ENCODE results near the gene CERK. TPM values are rescaled to one million over a fixed set of nuclear protein-coding genes. Genes with fewer than 3 reads are reported as not detected.
A peak's percentile ranks its signal among the peaks of the same experiment; 100 is the strongest.

The CERK gene
- total RNA-seq, 1 donor from 2014 or later, result 102 TPM

GRCh38 chr22:46763051-46763705 lies 25.1 kb upstream of the CERK start:
- H3K36me3 Mint-ChIP-seq (ENCODE audit: low read depth), result peaks cover 4% of the 10 kb centered on the region
- H3K27me3 Mint-ChIP-seq (ENCODE audit: low read depth), result no peaks in the 10 kb centered on the region
- H3K9me3 Mint-ChIP-seq, result no peaks in the 10 kb centered on the region
- DNase-seq (ENCODE audit: low read depth, low spot score), result no peak
- peak overlapping the region; percentile 100 for H3K4me3 Mint-ChIP-seq
- H3K27ac Mint-ChIP-seq (ENCODE audit: unreplicated experiment), result peak overlapping the region; percentile 99
- H3K4me1 Mint-ChIP-seq, result peaks cover 47% of the 10 kb centered on the region
- no peak for TF ChIP-seq CTCF (conservative IDR thresholded peaks at IDR 0.05)

GRCh38 chr22:46762238-46763050 lies 24.4 kb upstream of the CERK start, which contains the start of gene TBC1D22A:
Gene TBC1D22A, plus strand, starts transcription at chr22:46762650. Its CDS starts 137 bp downstream, at chr22:46762787.
- Mint-ChIP-seq H3K36me3 (ENCODE audit: low read depth) (peaks cover 6% of the 10 kb centered on the region), H3K27me3 (ENCODE audit: low read depth) (no peaks in the 10 kb centered on the region), H3K4me1 (peaks cover 42% of the 10 kb centered on the region), H3K9me3 (no peaks in the 10 kb centered on the region), H3K27ac (ENCODE audit: unreplicated experiment) (peak within 1 kb of the TSS; percentile 99), H3K4me3 (peak within 1 kb of the TSS; percentile 100)
- peak; percentile 13 for TF ChIP-seq CTCF (conservative IDR thresholded peaks at IDR 0.05)
- peak; percentile 90 for DNase-seq (ENCODE audit: low read depth, low spot score)

- Mint-ChIP-seq H3K27ac (ENCODE audit: unreplicated experiment) (peak overlapping the region; percentile 99), H3K27me3 (ENCODE audit: low read depth) (no peaks in the 10 kb centered on the region), H3K9me3 (no peaks in the 10 kb centered on the region), H3K4me1 (peaks cover 40% of the 10 kb centered on the region), H3K4me3 (peak overlapping the region; percentile 100), H3K36me3 (ENCODE audit: low read depth) (peaks cover 9% of the 10 kb centered on the region)
- TF ChIP-seq CTCF (conservative IDR thresholded peaks at IDR 0.05), result no peak
- DNase-seq (ENCODE audit: low read depth, low spot score), result no peak
Measured at GRCh38 chr22:46761539-46762237, 23.6 kb upstream of the CERK start.

- DNase-seq (ENCODE audit: low read depth, low spot score), result no peak
- peak overlapping the region; percentile 58 for H3K27ac Mint-ChIP-seq (ENCODE audit: unreplicated experiment)
- H3K4me3 Mint-ChIP-seq, result peak overlapping the region; percentile 100
- H3K9me3 Mint-ChIP-seq, result peaks cover 4% of the 10 kb centered on the region
- TF ChIP-seq CTCF (conservative IDR thresholded peaks at IDR 0.05), result no peak
- peaks cover 40% of the 10 kb centered on the region for H3K4me1 Mint-ChIP-seq
- no peaks in the 10 kb centered on the region for H3K27me3 Mint-ChIP-seq (ENCODE audit: low read depth)
- peaks cover 14% of the 10 kb centered on the region for H3K36me3 Mint-ChIP-seq (ENCODE audit: low read depth)
Measured at GRCh38 chr22:46761017-46761416, 23.0 kb upstream of the CERK start.

- TF ChIP-seq CTCF (conservative IDR thresholded peaks at IDR 0.05), result peak; percentile 73
- Mint-ChIP-seq H3K36me3 (ENCODE audit: low read depth) (peaks cover 14% of the 10 kb centered on the region), H3K4me3 (peak overlapping the region; percentile 84), H3K9me3 (peaks cover 4% of the 10 kb centered on the region), H3K27ac (ENCODE audit: unreplicated experiment) (peak overlapping the region; percentile 38), H3K27me3 (ENCODE audit: low read depth) (no peaks in the 10 kb centered on the region), H3K4me1 (peaks cover 33% of the 10 kb centered on the region)
- peak; percentile 50 for DNase-seq (ENCODE audit: low read depth, low spot score)
Measured at GRCh38 chr22:46758867-46759290, 20.8 kb upstream of the CERK start.

Measured in neural crest cell (in vitro differentiated cells).